Gastrocnemius medialis (tissue), 4 donors: Measurements from ENCODE around the gene IPCEF1.

Source experiments
- POLR2A ChIP-seq, 2 donors: fragments of 450-650 bp; IDR thresholded peaks; one replicate each; pipeline ENCODE4 v1.6.1; 2017; ENCODE audit warnings: antibody characterized with exemption in 2 of 2, mild to moderate bottlenecking in 2 of 2, moderate library complexity in 2 of 2
- TF ChIP-seq, protein P1 (sequence below), 5 experiments: fragments of 450-650 bp in 3 of 5; fragments of 200-600 bp in 2 of 5; sonication (generic) in 2 of 5; IDR thresholded peaks in 4 of 5; conservative IDR thresholded peaks in 1 of 5; 1 replicate in 4 of 5; 2 replicates in 1 of 5; pipeline ENCODE4 v1.5.1; 2016 to 2019; ENCODE audit warnings: antibody characterized with exemption in 5 of 5, mild to moderate bottlenecking in 3 of 5, moderate library complexity in 3 of 5

DNA sequence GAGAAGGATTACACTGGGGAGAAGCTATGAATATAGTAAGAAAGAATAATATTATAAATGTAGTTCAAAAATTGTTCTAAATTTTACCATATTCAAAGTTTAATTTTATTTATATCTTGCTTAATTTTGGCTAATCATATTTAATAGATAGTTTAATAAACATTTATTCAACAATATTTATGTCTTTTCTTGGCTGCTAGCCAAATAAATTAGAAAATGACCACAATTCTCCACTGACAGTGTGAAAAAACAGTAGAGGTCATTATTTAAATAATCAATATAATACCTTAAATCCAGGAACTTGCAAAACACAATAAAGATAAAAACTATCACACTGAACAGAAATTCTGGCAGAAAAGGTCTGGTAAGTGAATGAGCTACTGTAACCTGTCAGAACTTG is 145.9 kb downstream of the IPCEF1 start:
- TF ChIP-seq, protein P1, sequence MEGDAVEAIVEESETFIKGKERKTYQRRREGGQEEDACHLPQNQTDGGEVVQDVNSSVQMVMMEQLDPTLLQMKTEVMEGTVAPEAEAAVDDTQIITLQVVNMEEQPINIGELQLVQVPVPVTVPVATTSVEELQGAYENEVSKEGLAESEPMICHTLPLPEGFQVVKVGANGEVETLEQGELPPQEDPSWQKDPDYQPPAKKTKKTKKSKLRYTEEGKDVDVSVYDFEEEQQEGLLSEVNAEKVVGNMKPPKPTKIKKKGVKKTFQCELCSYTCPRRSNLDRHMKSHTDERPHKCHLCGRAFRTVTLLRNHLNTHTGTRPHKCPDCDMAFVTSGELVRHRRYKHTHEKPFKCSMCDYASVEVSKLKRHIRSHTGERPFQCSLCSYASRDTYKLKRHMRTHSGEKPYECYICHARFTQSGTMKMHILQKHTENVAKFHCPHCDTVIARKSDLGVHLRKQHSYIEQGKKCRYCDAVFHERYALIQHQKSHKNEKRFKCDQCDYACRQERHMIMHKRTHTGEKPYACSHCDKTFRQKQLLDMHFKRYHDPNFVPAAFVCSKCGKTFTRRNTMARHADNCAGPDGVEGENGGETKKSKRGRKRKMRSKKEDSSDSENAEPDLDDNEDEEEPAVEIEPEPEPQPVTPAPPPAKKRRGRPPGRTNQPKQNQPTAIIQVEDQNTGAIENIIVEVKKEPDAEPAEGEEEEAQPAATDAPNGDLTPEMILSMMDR (IDR thresholded peaks at IDR 0.05 in 4 of 5, conservative IDR thresholded peaks at IDR 0.05 in 1 of 5), result no peak
- TF ChIP-seq POLR2A (IDR thresholded peaks at IDR 0.05), result no peak
